Breast epithelium (tissue), 3 donors: Measurements from ENCODE around the gene SPTLC1.

Source experiments
- CTCF ChIP-seq, 3 donors: fragments of 450-650 bp; IDR thresholded peaks; one replicate each; pipeline ENCODE4 v1.5.1; 2016 to 2017; ENCODE audit warnings: antibody characterized with exemption in 3 of 3, mild to moderate bottlenecking in 3 of 3, moderate library complexity in 3 of 3
- POLR2AphosphoS5 ChIP-seq, 3 donors: sonication (generic); formaldehyde crosslinking; IDR thresholded peaks; one replicate each; pipeline ENCODE4 v1.6.1; 2017; ENCODE audit warnings: antibody characterized with exemption in 3 of 3

- TF ChIP-seq CTCF (IDR thresholded peaks at IDR 0.05), result no peak
- no peak for TF ChIP-seq POLR2AphosphoS5 (IDR thresholded peaks at IDR 0.05)
These were observed 17.3 kb upstream of the SPTLC1 start for GRCh38 chr9:92132501-92132900.
